ENCODE measurements around the gene PROZ.

The PROZ gene

DNA sequence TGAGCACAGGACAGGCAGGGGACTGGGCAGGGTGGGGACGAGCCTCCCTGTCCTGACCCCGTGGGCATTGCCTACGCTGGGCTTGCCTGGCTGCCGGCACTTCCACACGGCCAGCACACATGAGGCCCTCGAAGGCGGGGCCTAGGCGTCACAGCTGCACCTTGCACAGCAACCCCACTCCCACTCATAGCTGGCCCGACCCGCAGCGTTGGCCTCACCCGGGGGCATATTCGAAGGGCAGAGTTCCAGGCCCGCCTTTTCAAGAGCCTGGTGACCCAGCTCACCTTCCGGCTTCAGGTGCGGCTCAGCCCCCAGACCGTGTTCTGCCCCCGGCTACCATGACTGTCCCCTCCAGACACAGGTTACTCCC, 16.9 kb upstream of the PROZ start:
- DNase-seq (ENCODE audit: low read depth in 2 of 2), result no peak

DNA sequence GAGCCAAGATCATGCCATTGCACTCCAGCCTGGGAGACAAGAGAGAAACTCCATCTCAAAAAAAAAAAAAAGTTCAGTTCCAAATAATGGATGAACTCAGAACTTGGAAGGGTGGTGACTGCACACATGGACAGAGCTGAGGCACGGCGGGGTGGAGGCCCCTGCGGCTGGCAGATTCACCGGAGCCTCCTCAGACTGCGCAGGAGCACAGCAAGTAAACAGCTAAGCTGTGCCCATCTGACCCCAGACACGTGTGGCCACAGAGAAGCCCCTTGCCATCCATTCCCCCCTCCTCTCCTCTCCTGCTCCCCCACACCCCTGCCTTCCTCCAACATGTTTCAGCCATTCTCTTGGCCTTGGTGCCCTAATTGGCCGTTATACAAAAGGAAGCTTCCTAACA, 15.6 kb upstream of the PROZ start:
- no peak for DNase-seq (ENCODE audit: low read depth in 2 of 2)

GRCh38 chr13:113143466-113144254, 14.8 kb upstream of the PROZ start:
- DNase-seq (ENCODE audit: low read depth in 2 of 2), result no peak

DNA sequence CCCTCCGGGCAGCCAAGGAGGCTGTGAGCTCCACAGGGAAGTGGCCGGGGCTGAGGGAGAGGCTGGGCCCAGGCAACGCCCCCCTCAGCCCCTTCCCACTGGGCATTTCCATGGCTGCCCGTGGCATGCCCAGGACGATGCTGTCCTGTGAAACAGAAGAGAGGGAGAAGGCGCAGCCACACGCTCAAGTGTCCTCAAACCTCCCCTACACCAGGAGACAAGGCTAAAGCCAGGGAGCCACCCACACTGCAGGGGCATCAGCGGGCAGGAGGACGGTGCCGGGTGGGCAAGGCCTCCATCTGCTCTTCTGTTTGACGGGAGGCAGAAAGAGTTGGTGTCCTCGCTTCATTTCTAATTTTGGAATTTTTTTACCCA, 14.2 kb upstream of the PROZ start:
- no peak for DNase-seq (ENCODE audit: low read depth in 2 of 2)

DNA sequence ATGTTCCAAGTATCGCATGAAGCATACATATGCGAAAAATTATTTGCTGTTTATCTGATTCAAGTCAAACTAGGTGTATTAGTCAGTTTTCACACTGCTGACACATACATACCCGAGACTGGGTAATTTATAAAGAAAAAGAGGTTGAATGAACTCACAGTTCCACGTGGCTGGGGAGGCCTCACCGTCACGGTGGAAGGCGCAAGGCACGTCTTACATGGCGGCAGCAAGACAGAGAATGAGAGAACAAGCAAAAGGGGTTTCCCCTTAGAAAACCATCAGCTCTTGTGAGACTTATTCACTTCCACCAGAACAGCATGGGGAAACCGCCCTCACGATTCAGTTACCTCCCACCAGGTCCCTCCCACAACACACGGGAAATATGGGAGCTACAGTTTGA, 13.0 kb upstream of the PROZ start:
- DNase-seq (ENCODE audit: low read depth in 2 of 2), result no peak

DNA sequence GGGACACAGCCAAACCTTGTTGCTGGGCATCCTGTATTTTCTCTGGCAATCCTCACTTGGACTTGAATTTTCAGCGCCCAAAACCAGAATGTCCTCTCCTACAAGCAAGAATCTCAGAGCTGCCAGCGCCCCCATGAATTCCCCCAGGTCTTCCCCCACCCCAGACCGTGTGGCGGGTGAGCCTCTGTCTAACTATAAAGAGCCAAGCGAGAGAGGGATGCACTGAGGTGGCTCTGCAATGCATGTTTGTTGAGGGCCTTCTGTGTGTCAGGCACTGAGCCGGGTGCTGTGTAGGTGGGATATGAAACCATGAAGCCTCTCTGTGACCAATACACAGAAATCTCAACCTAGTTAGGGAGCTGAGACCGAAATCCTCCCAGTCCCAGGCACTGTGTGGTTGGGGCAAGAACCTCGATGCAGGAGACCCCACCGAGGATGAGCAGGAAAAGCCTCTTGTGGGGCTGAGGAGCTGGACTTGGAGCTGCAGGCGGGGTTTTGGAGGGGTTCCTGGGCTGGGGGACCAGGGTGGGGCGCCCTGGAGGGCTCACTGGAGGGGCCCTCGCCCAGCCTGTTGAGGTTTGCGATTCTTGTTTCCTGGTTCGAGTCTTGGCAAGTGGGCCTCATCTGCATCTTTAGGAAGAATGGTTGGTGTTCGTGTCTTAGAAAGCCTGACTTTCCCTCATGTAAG, 12.4 kb upstream of the PROZ start:
- no peak for DNase-seq (ENCODE audit: low read depth in 2 of 2)

- DNase-seq (ENCODE audit: low read depth in 2 of 2), result no peak
Measured at GRCh38 chr13:113146750-113147149, 11.7 kb upstream of the PROZ start.

- no peak for DNase-seq (ENCODE audit: low read depth in 2 of 2)
Measured at GRCh38 chr13:113147206-113147605, 11.2 kb upstream of the PROZ start.

- DNase-seq (ENCODE audit: low read depth in 2 of 2), result no peak
Measured at GRCh38 chr13:113148407-113148806, 10.0 kb upstream of the PROZ start.

DNA sequence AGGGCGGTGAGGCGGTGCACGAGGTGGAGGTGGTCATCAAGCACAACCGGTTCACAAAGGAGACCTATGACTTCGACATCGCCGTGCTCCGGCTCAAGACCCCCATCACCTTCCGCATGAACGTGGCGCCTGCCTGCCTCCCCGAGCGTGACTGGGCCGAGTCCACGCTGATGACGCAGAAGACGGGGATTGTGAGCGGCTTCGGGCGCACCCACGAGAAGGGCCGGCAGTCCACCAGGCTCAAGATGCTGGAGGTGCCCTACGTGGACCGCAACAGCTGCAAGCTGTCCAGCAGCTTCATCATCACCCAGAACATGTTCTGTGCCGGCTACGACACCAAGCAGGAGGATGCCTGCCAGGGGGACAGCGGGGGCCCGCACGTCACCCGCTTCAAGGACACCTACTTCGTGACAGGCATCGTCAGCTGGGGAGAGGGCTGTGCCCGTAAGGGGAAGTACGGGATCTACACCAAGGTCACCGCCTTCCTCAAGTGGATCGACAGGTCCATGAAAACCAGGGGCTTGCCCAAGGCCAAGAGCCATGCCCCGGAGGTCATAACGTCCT, 9.4 kb upstream of the PROZ start:
- DNase-seq (ENCODE audit: low read depth in 2 of 2), result no peak

GRCh38 chr13:113149711-113150549, 8.5 kb upstream of the PROZ start:
- DNase-seq (ENCODE audit: low read depth in 2 of 2), result no peak

DNA sequence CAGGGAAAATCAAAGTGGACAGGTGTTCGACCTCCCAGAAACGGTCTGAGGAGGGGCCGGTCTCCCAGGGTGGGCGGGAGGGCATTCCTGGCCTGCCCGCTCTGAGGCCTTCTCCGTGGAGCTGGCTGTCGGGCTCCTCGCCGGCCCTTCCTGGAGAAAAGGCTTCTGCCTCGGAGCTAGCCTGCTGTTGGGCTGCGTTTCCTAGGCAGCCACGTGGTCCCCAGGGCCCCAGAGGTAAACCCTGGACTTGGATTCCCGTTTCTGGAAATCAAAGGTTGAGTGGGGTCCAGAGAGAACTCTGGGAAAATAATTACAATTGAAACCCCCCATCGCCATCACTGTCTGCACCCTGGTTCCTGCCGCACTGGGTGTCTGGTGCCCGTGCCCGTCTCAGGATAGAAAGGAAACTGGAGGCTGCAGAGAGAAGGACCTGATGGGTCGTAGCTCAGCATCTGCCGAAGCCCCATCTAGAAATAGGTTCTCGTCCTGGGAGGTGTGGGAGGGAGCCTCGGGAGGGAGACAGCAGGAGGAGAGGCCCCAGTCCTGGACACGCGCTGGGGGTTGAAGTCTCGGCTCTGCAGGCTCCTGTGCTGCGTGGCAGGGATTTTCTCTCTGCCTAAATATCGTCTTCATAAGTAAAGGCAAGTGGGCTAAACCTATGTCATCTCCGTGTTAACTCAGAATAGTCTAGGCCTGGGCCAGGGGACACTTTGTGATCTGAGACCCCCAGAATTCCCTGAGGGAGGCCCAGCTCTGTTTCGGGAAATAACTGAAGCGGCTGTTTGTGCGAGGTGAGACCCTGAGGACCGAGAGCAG, 7.7 kb upstream of the PROZ start:
- no peak for DNase-seq (ENCODE audit: low read depth in 2 of 2)

DNA sequence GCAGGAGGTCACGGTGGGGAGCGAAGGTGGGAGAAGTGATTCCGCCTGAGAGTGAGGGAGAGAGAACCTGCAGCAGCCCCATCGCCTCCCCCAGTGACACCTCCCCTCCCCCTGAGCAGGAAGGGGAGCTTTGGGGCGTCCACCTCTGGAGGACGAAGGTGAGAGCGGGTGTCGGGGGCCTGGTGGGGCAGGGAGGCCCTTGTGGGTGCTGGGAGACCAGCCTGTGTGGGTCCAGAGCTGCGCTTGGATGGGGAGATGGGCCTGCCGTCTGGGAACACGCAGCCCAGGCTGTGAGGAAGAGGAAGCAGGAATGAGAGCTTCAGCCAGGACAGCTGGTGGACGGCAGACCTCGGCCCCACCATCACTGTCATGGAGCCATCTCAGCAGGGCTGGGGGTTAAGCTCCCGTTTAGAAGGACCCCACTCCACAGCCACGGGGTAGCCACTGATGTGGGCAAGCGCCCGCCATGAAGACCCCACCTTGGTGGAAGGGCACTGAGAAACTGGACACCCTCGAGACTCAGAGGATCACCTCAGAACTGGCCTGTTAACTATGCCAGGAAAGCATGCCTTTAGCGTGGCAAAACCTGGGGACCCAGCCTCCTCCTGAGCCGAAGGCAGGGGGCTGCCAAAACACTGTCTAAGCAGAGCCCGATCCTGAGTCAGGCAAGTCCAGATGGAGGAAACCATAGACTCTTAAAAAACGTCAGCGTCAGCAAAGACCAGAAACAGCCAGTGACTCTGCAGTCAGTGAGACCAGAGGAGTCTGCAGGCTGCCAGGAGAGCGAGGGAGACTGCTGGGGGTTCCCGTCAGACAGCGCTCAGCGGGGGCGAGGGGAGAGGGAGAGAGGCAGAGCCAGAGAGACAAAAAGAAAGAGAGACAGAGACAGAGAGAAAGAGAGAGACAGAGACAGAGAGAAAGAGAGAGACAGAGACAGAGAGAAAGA, 6.4 kb upstream of the PROZ start:
- DNase-seq (ENCODE audit: low read depth in 2 of 2), result no peak

- DNase-seq (ENCODE audit: low read depth in 2 of 2), result no peak
Measured at GRCh38 chr13:113152691-113152983, 5.8 kb upstream of the PROZ start.

- no peak for DNase-seq (ENCODE audit: low read depth in 2 of 2)
Measured at GRCh38 chr13:113152984-113153809, 5.3 kb upstream of the PROZ start.

DNA sequence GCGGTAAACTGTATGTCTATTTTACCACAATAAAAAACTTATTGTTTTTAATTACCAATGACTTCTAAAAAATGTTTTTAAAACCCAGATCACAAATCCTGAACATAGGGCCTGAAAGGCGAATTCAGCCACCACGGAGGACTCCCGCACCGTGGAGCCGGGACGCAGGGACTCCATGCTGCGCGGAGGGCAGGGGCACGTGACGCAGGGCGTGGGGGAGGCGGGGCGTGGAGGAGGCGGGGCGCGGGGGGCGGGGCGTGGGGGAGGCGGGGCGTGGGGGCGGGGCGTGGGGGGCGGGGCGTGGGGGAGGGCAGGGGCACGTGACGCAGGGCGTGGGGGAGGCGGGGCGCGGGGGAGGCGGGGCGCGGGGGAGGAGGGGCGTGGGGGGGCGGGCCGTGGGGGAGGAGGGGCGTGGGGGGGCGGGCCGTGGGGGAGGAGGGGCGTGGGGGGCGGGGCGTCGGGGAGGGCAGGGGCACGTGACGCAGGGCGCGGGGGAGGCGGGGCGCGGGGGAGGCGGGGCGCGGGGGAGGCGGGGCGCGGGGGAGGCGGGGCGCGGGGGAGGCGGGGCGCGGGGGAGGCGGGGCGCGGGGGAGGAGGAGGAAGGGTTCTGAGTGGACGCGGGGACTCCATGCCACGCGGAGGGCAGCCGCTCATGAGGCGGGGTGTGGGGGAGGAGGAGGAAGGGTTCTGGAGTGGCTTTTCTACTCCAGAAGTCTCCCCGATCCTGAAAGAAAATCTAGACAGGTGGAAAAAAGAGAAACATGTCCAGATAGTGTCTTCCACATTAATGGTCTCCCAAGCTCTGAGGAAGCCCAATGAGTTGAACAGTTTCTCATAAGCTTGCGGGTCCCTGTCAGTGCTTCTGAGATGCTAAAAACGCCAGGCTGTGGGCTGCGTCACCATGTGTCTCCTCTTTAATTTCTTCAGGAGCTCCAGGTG, 4.4 kb upstream of the PROZ start:
- peak; percentile 49 to 64 for DNase-seq (ENCODE audit: low read depth in 2 of 2)

GRCh38 chr13:113155201-113155600, 3.2 kb upstream of the PROZ start:
- DNase-seq (ENCODE audit: low read depth in 2 of 2), result no peak

DNA sequence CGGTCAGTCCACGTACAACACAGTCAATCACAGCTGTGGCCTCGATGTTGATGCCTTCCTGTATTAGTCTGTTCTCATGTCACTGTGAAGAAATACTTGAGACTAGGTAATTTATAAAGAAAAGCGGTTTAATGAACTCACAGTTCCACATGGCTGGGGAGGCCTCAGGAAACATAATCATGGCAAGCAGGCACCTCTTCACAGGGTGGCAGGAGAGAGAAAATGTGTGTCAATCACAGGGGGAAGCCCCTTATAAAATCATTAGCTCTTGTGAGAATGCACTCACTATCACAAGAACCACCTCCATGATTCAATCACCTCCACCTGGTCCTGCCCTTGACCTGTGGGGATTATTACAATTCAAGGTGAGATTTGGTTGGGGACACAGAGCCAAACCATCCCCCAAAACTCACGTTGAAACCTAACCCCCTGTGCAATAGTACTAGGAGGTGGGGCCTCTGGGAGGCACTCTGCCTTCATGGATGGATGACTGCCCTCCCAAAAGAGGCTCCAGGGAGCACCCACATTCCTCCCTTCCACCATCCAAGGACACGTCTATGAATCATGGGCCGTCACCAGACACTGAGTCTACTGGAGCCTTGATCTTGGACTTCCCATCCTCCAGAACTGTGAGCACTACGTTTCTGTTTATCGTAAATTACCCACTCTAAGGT, 2.3 kb upstream of the PROZ start:
- DNase-seq (ENCODE audit: low read depth in 2 of 2), result no peak

All from stimulated activated CD8-positive, alpha-beta memory T cell treated with anti-CD3 and anti-CD28 coated beads, Interleukin-2, amount 100 ng/mL, for 1 hour (primary cell).